IMR-90 (cell line): ENCODE data around the gene POLR2J2.
"Not testable (repeated sequence)": the region's sequence is repeated elsewhere in the genome, so short reads cannot be mapped to it uniquely, and the experiment has no call there.

Experiments used
- BHLHE40 ChIP-seq: fragments of 150-350 bp; IDR thresholded peaks from 2 replicates; pipeline ENCODE4 v1.6.1; 2016; ENCODE audit warnings: mild to moderate bottlenecking, low read depth, low read length
- FOS ChIP-seq: fragments of 150-350 bp; IDR thresholded peaks from 2 replicates; pipeline ENCODE4 v1.6.1; 2016; ENCODE audit warnings: low read depth, low read length
- MAZ ChIP-seq: IDR thresholded peaks from 2 replicates; pipeline ENCODE4 v1.6.1; 2012; ENCODE audit warnings: low read depth, mild to moderate bottlenecking, low read length, improper control_type of control experiment, moderate library complexity, borderline replicate concordance
- POLR2A ChIP-seq: IDR thresholded peaks from 2 replicates; pipeline ENCODE4 v1.6.1; 2012; ENCODE audit warnings: mild to moderate bottlenecking, low read depth, low read length
- SMC3 ChIP-seq: fragments of 150-350 bp; IDR thresholded peaks from 2 replicates; pipeline ENCODE4 v1.6.1; 2016; ENCODE audit warnings: low read depth, mild to moderate bottlenecking, antibody characterized with exemption, low read length, moderate library complexity
- TF ChIP-seq, protein P1 (sequence below): conservative IDR thresholded peaks from 2 replicates; pipeline ENCODE4 v1.5.1; 2012; ENCODE audit warnings: mild to moderate bottlenecking, low read depth, low read length, improper control_type of control experiment
- TF ChIP-seq, protein P2 (sequence below): fragments of 150-350 bp; IDR thresholded peaks from 2 replicates; pipeline ENCODE4 v1.6.1; 2017; ENCODE audit warnings: mild to moderate bottlenecking, antibody characterized with exemption, low read length, low read depth

DNA sequence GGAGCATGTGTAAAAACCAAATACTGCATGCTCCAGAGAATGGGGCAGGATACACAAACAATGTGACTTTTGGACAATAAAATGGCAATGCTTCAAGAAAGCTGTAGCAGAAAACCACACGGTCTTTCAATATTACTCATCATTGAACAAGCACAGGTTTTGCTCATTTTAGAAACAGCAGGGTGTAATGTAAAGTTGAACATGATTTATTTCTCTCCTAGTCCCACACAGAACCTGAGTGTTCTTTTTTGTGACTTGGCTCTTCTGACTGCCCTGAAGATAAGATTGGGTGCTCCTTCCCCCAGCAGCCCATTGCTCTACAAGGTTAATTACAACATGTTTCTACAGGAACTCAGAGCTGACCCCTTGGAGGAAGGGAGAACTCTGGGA is 42.2 kb upstream of the POLR2J2 start:
- TF ChIP-seq, protein P1, sequence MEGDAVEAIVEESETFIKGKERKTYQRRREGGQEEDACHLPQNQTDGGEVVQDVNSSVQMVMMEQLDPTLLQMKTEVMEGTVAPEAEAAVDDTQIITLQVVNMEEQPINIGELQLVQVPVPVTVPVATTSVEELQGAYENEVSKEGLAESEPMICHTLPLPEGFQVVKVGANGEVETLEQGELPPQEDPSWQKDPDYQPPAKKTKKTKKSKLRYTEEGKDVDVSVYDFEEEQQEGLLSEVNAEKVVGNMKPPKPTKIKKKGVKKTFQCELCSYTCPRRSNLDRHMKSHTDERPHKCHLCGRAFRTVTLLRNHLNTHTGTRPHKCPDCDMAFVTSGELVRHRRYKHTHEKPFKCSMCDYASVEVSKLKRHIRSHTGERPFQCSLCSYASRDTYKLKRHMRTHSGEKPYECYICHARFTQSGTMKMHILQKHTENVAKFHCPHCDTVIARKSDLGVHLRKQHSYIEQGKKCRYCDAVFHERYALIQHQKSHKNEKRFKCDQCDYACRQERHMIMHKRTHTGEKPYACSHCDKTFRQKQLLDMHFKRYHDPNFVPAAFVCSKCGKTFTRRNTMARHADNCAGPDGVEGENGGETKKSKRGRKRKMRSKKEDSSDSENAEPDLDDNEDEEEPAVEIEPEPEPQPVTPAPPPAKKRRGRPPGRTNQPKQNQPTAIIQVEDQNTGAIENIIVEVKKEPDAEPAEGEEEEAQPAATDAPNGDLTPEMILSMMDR = not testable (repeated sequence)
- TF ChIP-seq MAZ, SMC3, POLR2A, BHLHE40, FOS: not testable (repeated sequence)
- TF ChIP-seq, protein P2, sequence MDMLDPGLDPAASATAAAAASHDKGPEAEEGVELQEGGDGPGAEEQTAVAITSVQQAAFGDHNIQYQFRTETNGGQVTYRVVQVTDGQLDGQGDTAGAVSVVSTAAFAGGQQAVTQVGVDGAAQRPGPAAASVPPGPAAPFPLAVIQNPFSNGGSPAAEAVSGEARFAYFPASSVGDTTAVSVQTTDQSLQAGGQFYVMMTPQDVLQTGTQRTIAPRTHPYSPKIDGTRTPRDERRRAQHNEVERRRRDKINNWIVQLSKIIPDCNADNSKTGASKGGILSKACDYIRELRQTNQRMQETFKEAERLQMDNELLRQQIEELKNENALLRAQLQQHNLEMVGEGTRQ = not testable (repeated sequence)
